SU-DHL-6 (cell line): ENCODE results near the gene ZNF665.

Source experiments
- EZH2phosphoT487 ChIP-seq: fragments of 200-600 bp; sonication (generic), shearing (Covaris generic); conservative IDR thresholded peaks from 2 replicates; pipeline ENCODE4 v1.6.1; 2018; ENCODE audit warnings: mild to moderate bottlenecking, antibody characterized with exemption, low read length, moderate library complexity, mixed read lengths
- TF ChIP-seq, protein P1 (sequence below): fragments of 200-600 bp; sonication (generic); IDR thresholded peaks from one replicate; pipeline ENCODE4 v1.5.1; 2017; ENCODE audit warnings: antibody characterized with exemption, mild to moderate bottlenecking, low read length, moderate library complexity; ENCODE audit not compliant: insufficient read depth, poor library complexity, severe bottlenecking

DNA sequence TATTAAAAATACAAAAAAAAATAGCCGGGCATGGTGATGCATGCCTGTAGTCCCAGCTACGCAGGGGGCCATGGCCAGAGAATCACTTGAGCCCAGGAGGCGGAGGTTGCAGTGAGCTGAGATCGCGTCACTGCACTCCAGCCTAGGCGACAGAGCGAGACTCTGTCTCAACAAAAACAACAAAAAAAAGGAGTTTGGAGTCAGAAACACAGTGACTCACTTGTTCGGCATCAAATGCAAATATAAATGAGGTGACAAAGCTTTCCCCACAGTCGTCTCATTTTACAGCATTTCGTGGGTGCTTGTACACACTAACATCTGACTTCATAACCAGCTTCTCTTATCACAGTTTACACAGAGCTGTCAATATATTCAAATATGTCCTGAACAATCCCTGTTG is 11.0 kb downstream of the ZNF665 start:
- TF ChIP-seq, protein P1, sequence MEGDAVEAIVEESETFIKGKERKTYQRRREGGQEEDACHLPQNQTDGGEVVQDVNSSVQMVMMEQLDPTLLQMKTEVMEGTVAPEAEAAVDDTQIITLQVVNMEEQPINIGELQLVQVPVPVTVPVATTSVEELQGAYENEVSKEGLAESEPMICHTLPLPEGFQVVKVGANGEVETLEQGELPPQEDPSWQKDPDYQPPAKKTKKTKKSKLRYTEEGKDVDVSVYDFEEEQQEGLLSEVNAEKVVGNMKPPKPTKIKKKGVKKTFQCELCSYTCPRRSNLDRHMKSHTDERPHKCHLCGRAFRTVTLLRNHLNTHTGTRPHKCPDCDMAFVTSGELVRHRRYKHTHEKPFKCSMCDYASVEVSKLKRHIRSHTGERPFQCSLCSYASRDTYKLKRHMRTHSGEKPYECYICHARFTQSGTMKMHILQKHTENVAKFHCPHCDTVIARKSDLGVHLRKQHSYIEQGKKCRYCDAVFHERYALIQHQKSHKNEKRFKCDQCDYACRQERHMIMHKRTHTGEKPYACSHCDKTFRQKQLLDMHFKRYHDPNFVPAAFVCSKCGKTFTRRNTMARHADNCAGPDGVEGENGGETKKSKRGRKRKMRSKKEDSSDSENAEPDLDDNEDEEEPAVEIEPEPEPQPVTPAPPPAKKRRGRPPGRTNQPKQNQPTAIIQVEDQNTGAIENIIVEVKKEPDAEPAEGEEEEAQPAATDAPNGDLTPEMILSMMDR = no peak
- TF ChIP-seq EZH2phosphoT487 = no peak
